Upper lobe of left lung (tissue), 6 donors: ENCODE measurements around the gene PDE4A. TPM values are rescaled to one million over a fixed set of nuclear protein-coding genes. Genes with fewer than 3 reads are reported as not detected.
A peak's percentile ranks its signal among the peaks of the same experiment; 100 is the strongest.
"Not testable (repeated sequence)": the region's sequence is repeated elsewhere in the genome, so short reads cannot be mapped to it uniquely, and the experiment has no call there.

ENCODE experiments used
- ATAC-seq, 2 donors: fragments of 200-7000 bp; cut with Tn5 transposase; one replicate each; pipeline ENCODE4 v1.9.1; 2022; ENCODE audit warnings: mild to moderate bottlenecking in 2 of 2, moderate library complexity in 2 of 2; ENCODE audit not compliant: low FRiP score in 2 of 2
- DNase-seq, 2 donors: peaks; one replicate each; pipeline ENCODE4 v3.0.0-alpha.2; 2019 to 2020
- H3K27ac ChIP-seq, 4 donors: fragments of 200-600 bp; sonication (generic); one replicate each; pipeline ENCODE4 v1.5.1; 2016 to 2019
- H3K27me3 ChIP-seq, 4 donors: fragments of 200-600 bp; sonication (generic); one replicate each; pipeline ENCODE4 v1.5.1; 2017 to 2019
- H3K36me3 ChIP-seq, 4 donors: fragments of 200-600 bp; sonication (generic); one replicate each; pipeline ENCODE4 v1.5.1; 2016 to 2019
- H3K4me1 ChIP-seq, 4 donors: fragments of 200-600 bp; sonication (generic); one replicate each; pipeline ENCODE4 v1.5.1; 2018 to 2019
- H3K4me3 ChIP-seq, 4 donors: fragments of 200-600 bp; sonication (generic); one replicate each; pipeline ENCODE4 v1.5.1; 2017 to 2019; ENCODE audit warnings: mild to moderate bottlenecking in 2 of 4, moderate library complexity in 1 of 4
- H3K9me3 ChIP-seq, 4 donors: fragments of 200-600 bp; sonication (generic); one replicate each; pipeline ENCODE4 v1.5.1; 2018 to 2019
- EP300 ChIP-seq, 4 donors: sonication (generic); formaldehyde crosslinking; IDR thresholded peaks; one replicate each; pipeline ENCODE4 v1.5.1; 2017; ENCODE audit warnings: antibody characterized with exemption in 4 of 4, control low read depth in 2 of 4
- POLR2A ChIP-seq, 4 donors: fragments of 450-650 bp; IDR thresholded peaks; one replicate each; pipeline ENCODE4 v1.5.1; 2016 to 2017; ENCODE audit warnings: antibody characterized with exemption in 4 of 4, mild to moderate bottlenecking in 2 of 4
- POLR2AphosphoS5 ChIP-seq, 2 donors: sonication (generic); formaldehyde crosslinking; IDR thresholded peaks; one replicate each; pipeline ENCODE4 v1.5.1; 2017; ENCODE audit warnings: antibody characterized with exemption in 2 of 2
- WGBS, 2 donors: methylation state at CpG; one replicate each; pipeline ENCODE4 v1.1.5; 2017 to 2018; 5-methylcytosine and 5-hydroxymethylcytosine counted together
- total RNA-seq, 6 donors: library from RNA; depleted of rRNA in 4 of 6; stranded (reverse); fragments of >200 nt in 4 of 6; gene quantifications; one replicate each; pipeline versions ENCODE4 v1.1.0 to v1.2.1, GENCODE V29; 2016 to 2021
- TF ChIP-seq, protein P1 (sequence below), 6 experiments: fragments of 450-650 bp in 4 of 6; fragments of 200-600 bp in 2 of 6; sonication (generic) in 2 of 6; IDR thresholded peaks; one replicate each; pipeline ENCODE4 v1.5.1; 2016 to 2019; ENCODE audit warnings: antibody characterized with exemption in 6 of 6
- donor health status: DM: no; HTN: no; CAD: no; lungs with moderate emphysema.
- donor health status: DM: no; HTN: yes; CAD: no; lungs with severe emphysema.

The PDE4A gene
- total RNA-seq, 6 donors from 2014 or later = 22.8 to 38.2 (median 31.2) TPM

- no peak for DNase-seq
- TF ChIP-seq POLR2A (IDR thresholded peaks at IDR 0.05) = no peak
- TF ChIP-seq EP300 (IDR thresholded peaks at IDR 0.05) = no peak
- TF ChIP-seq, protein P1, sequence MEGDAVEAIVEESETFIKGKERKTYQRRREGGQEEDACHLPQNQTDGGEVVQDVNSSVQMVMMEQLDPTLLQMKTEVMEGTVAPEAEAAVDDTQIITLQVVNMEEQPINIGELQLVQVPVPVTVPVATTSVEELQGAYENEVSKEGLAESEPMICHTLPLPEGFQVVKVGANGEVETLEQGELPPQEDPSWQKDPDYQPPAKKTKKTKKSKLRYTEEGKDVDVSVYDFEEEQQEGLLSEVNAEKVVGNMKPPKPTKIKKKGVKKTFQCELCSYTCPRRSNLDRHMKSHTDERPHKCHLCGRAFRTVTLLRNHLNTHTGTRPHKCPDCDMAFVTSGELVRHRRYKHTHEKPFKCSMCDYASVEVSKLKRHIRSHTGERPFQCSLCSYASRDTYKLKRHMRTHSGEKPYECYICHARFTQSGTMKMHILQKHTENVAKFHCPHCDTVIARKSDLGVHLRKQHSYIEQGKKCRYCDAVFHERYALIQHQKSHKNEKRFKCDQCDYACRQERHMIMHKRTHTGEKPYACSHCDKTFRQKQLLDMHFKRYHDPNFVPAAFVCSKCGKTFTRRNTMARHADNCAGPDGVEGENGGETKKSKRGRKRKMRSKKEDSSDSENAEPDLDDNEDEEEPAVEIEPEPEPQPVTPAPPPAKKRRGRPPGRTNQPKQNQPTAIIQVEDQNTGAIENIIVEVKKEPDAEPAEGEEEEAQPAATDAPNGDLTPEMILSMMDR (IDR thresholded peaks at IDR 0.05) = no peak
- TF ChIP-seq POLR2AphosphoS5 (IDR thresholded peaks at IDR 0.05) = no peak
- WGBS, 2 donors = 0 to 3% methylated on average over 1 to 8 of the region's 10 CpGs
- Histone ChIP-seq H3K4me1 (peaks cover 16 to 29% (median 23%) of the 10 kb centered on the region in 4 donors), H3K27ac (peak overlapping the region; percentile 74 to 94 (median 90)), H3K9me3 (no peaks in the 10 kb centered on the region), H3K27me3 (no peaks in the 10 kb centered on the region), H3K36me3 (peaks cover 0 to 32% (median 21%) of the 10 kb centered on the region in 4 donors), H3K4me3 (peak overlapping the region; percentile 67 to 90 (median 82))
- ATAC-seq = no peak
Observed at GRCh38 chr19:10379880-10380312, 40.4 kb upstream of the PDE4A start.

- 0 to 3% methylated on average over 11 to 58 of the region's 58 CpGs for WGBS, 2 donors
- Histone ChIP-seq H3K27me3 (no peaks in the 10 kb centered on the region), H3K4me1 (peaks cover 16 to 29% (median 23%) of the 10 kb centered on the region in 4 donors), H3K4me3 (peak within 1 kb of the TSS; percentile 67 to 90 (median 82)), H3K9me3 (no peaks in the 10 kb centered on the region), H3K27ac (peak within 1 kb of the TSS; percentile 81 to 94 (median 90)), H3K36me3 (peaks cover 0 to 26% (median 15%) of the 10 kb centered on the region in 4 donors)
- peak; percentile 97 to 99 for ATAC-seq
- TF ChIP-seq, protein P1 (IDR thresholded peaks at IDR 0.05) = peak in 3 of 6 experiments; percentile 10 to 29 (median 15)
- TF ChIP-seq POLR2A (IDR thresholded peaks at IDR 0.05) (peak in 3 of 4 donors; percentile 61 to 83 (median 70)), EP300 (IDR thresholded peaks at IDR 0.05) (peak in 1 of 4 donors; percentile 18), POLR2AphosphoS5 (IDR thresholded peaks at IDR 0.05) (peak; percentile 61 to 78)
- DNase-seq = peak; percentile 97 to 99
Observed at GRCh38 chr19:10380313-10381102, 39.8 kb upstream of the PDE4A start, which contains the start of gene TYK2. Gene TYK2 (minus strand): TSS chr19:10380572. CDS start chr19:10378406, 2,166 bp downstream.

DNA sequence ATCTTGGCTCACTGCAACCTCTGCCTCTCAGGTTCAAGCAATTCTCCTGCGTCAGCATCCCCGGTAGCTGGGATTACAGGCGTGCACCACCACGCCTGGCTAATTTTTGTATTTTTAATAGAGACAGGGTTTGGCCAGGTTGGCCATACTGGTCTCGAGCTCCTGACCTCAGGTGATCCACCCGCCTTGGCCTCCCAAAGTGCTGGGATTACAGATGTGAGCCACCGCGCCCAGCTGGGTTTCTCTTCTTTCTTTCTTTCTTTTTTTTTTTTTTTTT, 37.2 kb upstream of the PDE4A start:
- WGBS, 2 donors = 74 to 87% methylated on average over 8 of the region's 8 CpGs
- H3K27me3 ChIP-seq, ATAC-seq, H3K36me3 ChIP-seq, DNase-seq, H3K9me3 ChIP-seq, H3K4me3 ChIP-seq: not testable (repeated sequence)
- peaks cover 16 to 29% (median 23%) of the 10 kb centered on the region in 4 donors for H3K4me1 ChIP-seq
- peak overlapping the region in 1 of 4 donors; percentile 68 for H3K27ac ChIP-seq

- H3K36me3 ChIP-seq = no peaks in the 10 kb centered on the region
- peaks cover 11 to 27% (median 18%) of the 10 kb centered on the region in 4 donors for H3K4me1 ChIP-seq
- H3K9me3 ChIP-seq = no peaks in the 10 kb centered on the region
- no peaks in the 10 kb centered on the region for H3K27me3 ChIP-seq
- DNase-seq (no peak), ATAC-seq (no peak)
- TF ChIP-seq, protein P1 (IDR thresholded peaks at IDR 0.05) = no peak
- TF ChIP-seq POLR2A (IDR thresholded peaks at IDR 0.05) (no peak), EP300 (IDR thresholded peaks at IDR 0.05) (no peak), POLR2AphosphoS5 (IDR thresholded peaks at IDR 0.05) (no peak)
- no peak overlapping the region for H3K4me3 ChIP-seq
- no peak overlapping the region for H3K27ac ChIP-seq
- WGBS, 2 donors = 86 to 92% methylated on average over 7 to 9 of the region's 9 CpGs
Observed at GRCh38 chr19:10384580-10384979, 35.8 kb upstream of the PDE4A start.

- Histone ChIP-seq H3K27me3 (no peaks in the 10 kb centered on the region), H3K4me1 (peaks cover 5 to 11% (median 7%) of the 10 kb centered on the region in 4 donors), H3K9me3 (no peaks in the 10 kb centered on the region), H3K36me3 (peaks cover 13 to 34% (median 33%) of the 10 kb centered on the region in 4 donors), H3K4me3 (no peak overlapping the region), H3K27ac (peak overlapping the region in 2 of 4 donors; percentile 15 to 20)
- 2 to 5% methylated on average over 3 of the region's 3 CpGs for WGBS, 2 donors
- ATAC-seq = peak; percentile 70 to 78
- TF ChIP-seq EP300 (IDR thresholded peaks at IDR 0.05) (no peak), POLR2AphosphoS5 (IDR thresholded peaks at IDR 0.05) (peak; percentile 14 to 48), POLR2A (IDR thresholded peaks at IDR 0.05) (peak in 1 of 4 donors; percentile 20)
- TF ChIP-seq, protein P1 (IDR thresholded peaks at IDR 0.05) = peak; percentile 82 to 93 (median 86)
- DNase-seq = peak in 1 of 2 donors; percentile 88
Observed at GRCh38 chr19:10388957-10389356, 31.4 kb upstream of the PDE4A start.
